Left lung (tissue), 10 donors: ENCODE results near the gene ZNF239. TPM values are rescaled to one million over a fixed set of nuclear protein-coding genes. Genes with fewer than 3 reads are reported as not detected.
"Not testable (repeated sequence)": the region's sequence is repeated elsewhere in the genome, so short reads cannot be mapped to it uniquely, and the experiment has no call there.

Experiments
- ATAC-seq: fragments of 200-7000 bp; cut with Tn5 transposase; one replicate; pipeline ENCODE4 v1.9.1; 2020; ENCODE audit warnings: moderate library complexity
- DNase-seq, 4 donors: peaks; one replicate each; pipeline ENCODE4 v3.0.0-alpha.2; 2013 to 2020
- H3K27ac ChIP-seq, 2 donors: fragments of 200-600 bp; sonication (generic) in 1 of 2; one replicate each; pipeline versions ENCODE4 v1.5.0 to v1.8.0; 2020 to 2021
- H3K27me3 ChIP-seq, 2 donors: fragments of 200-600 bp; sonication (generic) in 1 of 2; one replicate each; pipeline versions ENCODE4 v1.5.0 to v1.8.0; 2020 to 2021
- H3K36me3 ChIP-seq, 2 donors: fragments of 200-600 bp; sonication (generic) in 1 of 2; one replicate each; pipeline versions ENCODE4 v1.5.0 to v1.8.0; 2020 to 2021
- H3K4me1 ChIP-seq, 2 donors: fragments of 200-600 bp; one replicate each; pipeline ENCODE4 v1.8.0; 2021
- H3K4me3 ChIP-seq, 2 donors: fragments of 200-600 bp; sonication (generic) in 1 of 2; one replicate each; pipeline versions ENCODE4 v1.5.0 to v1.8.0; 2020 to 2021; ENCODE audit warnings: mild to moderate bottlenecking in 1 of 2
- H3K9me3 ChIP-seq, 2 donors: fragments of 200-600 bp; sonication (generic) in 1 of 2; one replicate each; pipeline versions ENCODE4 v1.5.0 to v1.8.0; 2020 to 2021
- intact Hi-C, 2 donors: fragments of 100-400 bp; cut with DNase I; formaldehyde crosslinking; loops; one replicate each; pipeline versions ENCODE4 v1.11.2 to v1.14.2; 2022
- polyA plus RNA-seq, 6 donors: library from polyadenylated mRNA; unstranded; fragments of 120-200 nt; gene quantifications; one replicate each; pipeline ENCODE4 v1.2.1, GENCODE V29; 2013; ENCODE audit not compliant: insufficient read length in 6 of 6
- total RNA-seq, 2 donors: library from RNA; stranded (reverse); fragmentation: NEBNext Ultra II Directional; extraction: Animal tissue kit (Norgen Biotek cat#: 25700); gene quantifications; one replicate each; pipeline ENCODE4 v1.2.1, GENCODE V29; 2021
- TF ChIP-seq, protein P1 (sequence below), 2 donors: fragments of 200-600 bp; sonication (generic) in 1 of 2; IDR thresholded peaks; one replicate each; pipeline versions ENCODE4 v1.5.0 to v1.8.0; 2021; ENCODE audit warnings: antibody characterized with exemption in 2 of 2
- donor health status: DM: no; HTN: yes; CAD: no.
- donor health status: DM: no; HTN: no; CAD: no.

The ZNF239 gene
- total and polyA plus RNA-seq, 8 donors: 2.3 to 11.2 (median 10.2) TPM

DNA sequence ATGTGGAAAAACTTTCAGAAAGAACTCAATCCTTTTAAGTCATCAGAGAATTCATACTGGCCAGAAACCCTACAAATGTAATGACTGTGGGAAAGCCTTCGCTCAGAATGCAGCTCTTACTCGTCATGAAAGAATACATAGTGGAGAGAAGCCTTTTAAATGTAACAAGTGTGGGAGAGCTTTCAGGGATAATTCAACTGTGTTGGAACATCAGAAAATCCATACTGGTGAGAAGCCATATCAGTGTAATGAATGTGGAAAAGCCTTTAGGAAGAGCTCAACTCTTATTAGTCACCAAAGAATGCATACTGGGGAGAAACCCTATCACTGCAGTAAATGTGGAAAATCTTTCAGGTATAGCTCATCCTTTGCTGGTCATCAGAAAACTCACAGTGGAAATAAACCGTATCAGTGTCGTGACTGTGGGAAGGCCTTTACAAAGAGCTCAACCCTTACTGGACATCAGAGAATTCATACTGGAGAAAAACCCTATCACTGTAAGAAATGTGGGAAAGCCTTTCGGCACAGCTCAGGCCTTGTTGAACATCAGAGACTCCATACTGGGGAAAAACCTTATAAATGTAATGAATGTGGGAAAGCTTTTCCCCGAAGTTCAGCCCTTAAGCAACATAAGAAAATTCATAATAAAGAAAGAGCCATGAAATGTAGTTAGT is 42.4 kb upstream of the ZNF239 start:
- TF ChIP-seq, protein P1, sequence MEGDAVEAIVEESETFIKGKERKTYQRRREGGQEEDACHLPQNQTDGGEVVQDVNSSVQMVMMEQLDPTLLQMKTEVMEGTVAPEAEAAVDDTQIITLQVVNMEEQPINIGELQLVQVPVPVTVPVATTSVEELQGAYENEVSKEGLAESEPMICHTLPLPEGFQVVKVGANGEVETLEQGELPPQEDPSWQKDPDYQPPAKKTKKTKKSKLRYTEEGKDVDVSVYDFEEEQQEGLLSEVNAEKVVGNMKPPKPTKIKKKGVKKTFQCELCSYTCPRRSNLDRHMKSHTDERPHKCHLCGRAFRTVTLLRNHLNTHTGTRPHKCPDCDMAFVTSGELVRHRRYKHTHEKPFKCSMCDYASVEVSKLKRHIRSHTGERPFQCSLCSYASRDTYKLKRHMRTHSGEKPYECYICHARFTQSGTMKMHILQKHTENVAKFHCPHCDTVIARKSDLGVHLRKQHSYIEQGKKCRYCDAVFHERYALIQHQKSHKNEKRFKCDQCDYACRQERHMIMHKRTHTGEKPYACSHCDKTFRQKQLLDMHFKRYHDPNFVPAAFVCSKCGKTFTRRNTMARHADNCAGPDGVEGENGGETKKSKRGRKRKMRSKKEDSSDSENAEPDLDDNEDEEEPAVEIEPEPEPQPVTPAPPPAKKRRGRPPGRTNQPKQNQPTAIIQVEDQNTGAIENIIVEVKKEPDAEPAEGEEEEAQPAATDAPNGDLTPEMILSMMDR (IDR thresholded peaks at IDR 0.05): no peak
- Histone ChIP-seq H3K4me1 (no peaks in the 10 kb centered on the region), H3K27ac (no peak overlapping the region), H3K36me3 (peaks cover 0 to 48% of the 10 kb centered on the region in 2 donors), H3K4me3 (no peak overlapping the region), H3K9me3 (peaks cover 0 to 82% of the 10 kb centered on the region in 2 donors), H3K27me3 (no peaks in the 10 kb centered on the region)
- ATAC-seq: no peak
- no peak for DNase-seq
- intact Hi-C loops: no loop called here

DNA sequence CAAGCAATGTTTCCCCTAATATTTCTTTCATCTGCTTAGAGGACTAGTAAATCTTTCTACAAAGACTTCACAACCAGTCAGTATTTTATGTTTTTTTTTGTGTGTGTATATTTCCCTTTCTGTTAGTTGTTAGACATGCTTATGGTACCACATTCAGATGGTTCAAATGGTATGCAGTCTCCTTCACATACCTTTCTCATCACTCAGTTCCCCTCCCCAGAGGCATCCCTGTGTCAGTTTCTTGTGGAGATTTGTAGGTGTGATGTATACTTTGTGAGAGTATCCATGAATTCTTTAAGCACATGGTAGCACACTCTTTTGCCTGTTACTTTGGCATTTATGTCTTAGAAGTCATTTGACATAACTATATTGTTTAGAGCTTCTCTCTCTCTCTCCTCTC is 36.2 kb upstream of the ZNF239 start:
- Histone ChIP-seq H3K4me1 (peaks cover 0 to 14% of the 10 kb centered on the region in 2 donors), H3K4me3 (no peak overlapping the region), H3K27me3 (no peaks in the 10 kb centered on the region), H3K36me3 (peaks cover 0 to 51% of the 10 kb centered on the region in 2 donors), H3K27ac (no peak overlapping the region), H3K9me3 (peaks cover 0 to 23% of the 10 kb centered on the region in 2 donors)
- intact Hi-C loops: no loop called here
- no peak for ATAC-seq
- no peak for DNase-seq
- TF ChIP-seq, protein P1 (IDR thresholded peaks at IDR 0.05): no peak

DNA sequence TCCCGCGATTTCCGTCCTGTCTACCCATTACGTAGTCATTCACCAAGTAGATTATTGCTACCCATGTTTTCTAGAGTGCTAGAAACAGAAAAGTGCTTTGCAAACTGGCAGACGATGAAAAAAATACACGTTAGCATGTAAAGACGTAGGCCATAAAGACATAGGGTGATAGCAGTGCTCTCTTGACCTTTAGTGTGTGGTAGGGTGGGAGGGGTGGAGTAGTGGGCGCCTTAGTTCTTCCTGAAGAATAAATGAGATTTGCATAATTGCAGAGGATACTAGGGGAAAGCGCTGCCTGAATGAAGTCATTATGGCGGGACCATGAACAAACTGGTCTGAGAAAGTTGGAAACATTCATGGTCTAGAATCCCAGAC is 32.8 kb upstream of the ZNF239 start:
- peak overlapping the region in 1 of 2 donors; percentile 63 for H3K4me3 ChIP-seq
- ATAC-seq (no peak), DNase-seq (no peak)
- H3K36me3 ChIP-seq: peaks cover 0 to 24% of the 10 kb centered on the region in 2 donors
- TF ChIP-seq, protein P1 (IDR thresholded peaks at IDR 0.05): no peak
- H3K4me1 ChIP-seq: peaks cover 0 to 14% of the 10 kb centered on the region in 2 donors
- no peaks in the 10 kb centered on the region for H3K27me3 ChIP-seq
- no peak overlapping the region for H3K27ac ChIP-seq
- H3K9me3 ChIP-seq: no peaks in the 10 kb centered on the region
- intact Hi-C loops: no loop called here

DNA sequence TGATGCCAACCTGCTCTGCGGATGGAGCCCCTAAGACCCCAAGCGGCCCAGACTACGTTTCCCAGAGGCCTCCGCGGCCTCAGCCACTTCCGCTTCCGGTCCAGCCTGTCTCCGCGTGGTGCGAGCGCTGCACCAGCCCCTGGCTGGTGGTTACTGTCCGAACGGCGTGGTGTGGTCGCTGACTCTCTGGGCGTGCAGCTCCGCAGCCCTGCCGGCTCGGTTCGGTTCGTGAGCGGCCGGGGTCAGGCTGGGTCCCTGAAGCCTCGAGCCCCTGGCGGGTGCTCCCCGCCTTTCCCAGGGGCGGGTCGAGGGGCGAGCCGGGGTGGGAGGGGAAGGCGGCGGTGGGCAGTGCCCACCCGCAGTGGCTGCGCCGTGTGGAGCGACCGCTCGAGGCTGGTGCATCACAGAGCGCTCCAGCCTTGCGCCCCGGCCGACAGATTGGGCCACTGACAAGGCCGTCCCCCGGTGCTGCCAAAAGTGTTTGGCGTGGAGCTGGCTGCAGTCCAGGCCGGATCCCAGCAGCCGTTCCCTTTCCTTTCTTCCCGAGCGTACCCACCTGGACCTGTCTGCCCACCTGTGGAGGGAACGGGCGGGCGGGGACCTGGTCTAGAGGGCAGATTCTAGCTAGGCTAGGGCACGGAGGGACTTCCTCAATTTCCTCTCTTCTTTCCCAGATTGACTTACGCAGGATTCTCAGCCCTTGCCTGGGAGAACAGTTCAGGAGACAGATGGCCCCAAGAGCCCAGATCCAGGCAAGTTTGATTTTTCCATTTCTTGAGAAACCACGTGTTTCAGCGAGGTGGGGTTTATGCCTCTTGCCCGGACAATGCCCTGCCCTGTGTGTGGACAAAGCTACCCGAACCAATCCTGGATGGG is 32.1 kb upstream of the ZNF239 start, which contains the start of gene ZNF485:
Gene ZNF485 (plus strand): TSS at position 116 of the 876 bp plus-strand sequence. CDS start 613 bp downstream, at position 729.
- Histone ChIP-seq H3K9me3 (no peaks in the 10 kb centered on the region), H3K27ac (peak within 1 kb of the TSS; percentile 49 to 63), H3K4me1 (peaks cover 0 to 14% of the 10 kb centered on the region in 2 donors), H3K4me3 (peak within 1 kb of the TSS; percentile 63 to 93), H3K27me3 (no peaks in the 10 kb centered on the region), H3K36me3 (peaks cover 0 to 21% of the 10 kb centered on the region in 2 donors)
- peak; percentile 98 for ATAC-seq
- intact Hi-C loops: no loop called here
- DNase-seq: peak; percentile 52 to 91 (median 74)
- TF ChIP-seq, protein P1 (IDR thresholded peaks at IDR 0.05): no peak

DNA sequence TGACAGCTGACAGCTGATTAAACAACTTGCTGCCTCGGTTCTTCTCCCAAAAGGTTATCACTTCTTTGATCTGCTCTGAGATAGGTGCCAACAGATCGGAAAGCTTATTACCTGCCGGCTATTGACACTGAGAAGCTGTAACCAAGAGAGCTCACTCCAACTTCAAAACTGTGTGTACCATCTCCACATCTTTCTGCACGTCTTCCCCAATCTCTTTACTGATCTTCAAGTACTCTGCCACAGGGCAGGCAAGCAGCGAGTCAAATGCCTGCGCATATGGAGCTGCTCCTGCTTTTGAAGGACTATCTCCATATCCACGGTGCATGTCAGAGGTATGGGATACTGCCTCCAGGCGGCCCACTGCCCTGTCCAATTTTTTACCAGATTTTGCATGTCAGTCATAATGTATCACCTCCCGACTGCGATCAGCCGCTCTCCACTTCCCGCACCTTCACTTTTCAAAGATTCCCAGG is 31.5 kb upstream of the ZNF239 start:
- TF ChIP-seq, protein P1 (IDR thresholded peaks at IDR 0.05): no peak
- Histone ChIP-seq H3K36me3 (peaks cover 0 to 14% of the 10 kb centered on the region in 2 donors), H3K9me3 (no peaks in the 10 kb centered on the region), H3K27ac (peak overlapping the region in 1 of 2 donors; percentile 63), H3K27me3 (no peaks in the 10 kb centered on the region), H3K4me1 (peaks cover 0 to 14% of the 10 kb centered on the region in 2 donors), H3K4me3 (peak overlapping the region; percentile 63 to 93)
- ATAC-seq (peak; percentile 13), DNase-seq (no peak)
- intact Hi-C loops: no loop called here

DNA sequence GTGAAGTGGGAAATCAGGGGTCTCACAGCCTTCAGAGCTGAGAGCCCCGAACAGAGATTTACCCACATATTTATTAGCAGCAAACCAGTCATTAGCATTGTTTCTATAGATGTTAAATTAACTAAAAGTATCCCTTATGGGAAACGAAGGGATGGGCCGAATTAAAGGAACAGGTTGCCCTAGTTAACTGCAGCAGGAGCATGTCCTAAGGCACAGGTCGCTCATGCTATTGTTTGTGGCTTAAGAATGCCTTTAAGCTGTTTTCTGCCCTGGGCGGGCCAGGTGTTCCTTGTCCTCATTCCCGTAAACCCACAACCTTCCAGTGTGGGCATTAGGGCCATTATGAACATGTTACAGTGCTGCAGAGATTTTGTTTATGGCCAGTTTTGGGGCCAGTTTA is 27.2 kb upstream of the ZNF239 start:
- H3K4me1 ChIP-seq, ATAC-seq, H3K36me3 ChIP-seq, DNase-seq, H3K4me3 ChIP-seq, H3K27me3 ChIP-seq, H3K9me3 ChIP-seq, intact Hi-C loops, H3K27ac ChIP-seq: not testable (repeated sequence)
